Activated T-cell treated with anti-CD3 and anti-CD28 coated beads, Interleukin-2, amount 50 U/mL, for 72 hours (primary cell): ENCODE results near the gene DNAH1. TPM values are rescaled to one million over a fixed set of nuclear protein-coding genes. Genes with fewer than 3 reads are reported as not detected.
"Not testable (repeated sequence)": the region's sequence is repeated elsewhere in the genome, so short reads cannot be mapped to it uniquely, and the experiment has no call there.

Experiments
- ATAC-seq, 2 donors: fragments of 150-1000 bp; cut with Tn5 transposase; replicated peaks in 1 of 2; 2 replicates each; pipeline ENCODE4 v1.10.0; 2021; ENCODE audit warnings: moderate library complexity in 2 of 2, mild to moderate bottlenecking in 1 of 2
- DNase-seq, 2 donors: peaks; one replicate each; pipeline ENCODE4 v3.0.0; 2021 to 2022; ENCODE audit warnings: mixed read lengths in 1 of 2
- H3K27ac Mint-ChIP-seq: one replicate; pipeline ENCODE4 v1.8.0; 2022; ENCODE audit warnings: mild to moderate bottlenecking, moderate library complexity, mixed read lengths
- H3K27me3 Mint-ChIP-seq: one replicate; pipeline ENCODE4 v1.8.0; 2022; ENCODE audit warnings: low read depth, mixed read lengths
- H3K36me3 Mint-ChIP-seq, 2 donors: one replicate each; pipeline ENCODE4 v1.8.0; 2022; ENCODE audit warnings: mixed read lengths in 2 of 2, mild to moderate bottlenecking in 1 of 2; ENCODE audit not compliant: insufficient read depth in 2 of 2
- H3K4me1 Mint-ChIP-seq: one replicate; pipeline ENCODE4 v1.8.0; 2022; ENCODE audit warnings: low read depth, mixed read lengths
- H3K4me3 Mint-ChIP-seq, 2 donors: one replicate each; pipeline ENCODE4 v1.8.0; 2022; ENCODE audit warnings: mild to moderate bottlenecking in 2 of 2, mixed read lengths in 2 of 2, moderate library complexity in 2 of 2
- H3K9me3 Mint-ChIP-seq, 2 donors: one replicate each; pipeline ENCODE4 v1.8.0; 2022; ENCODE audit warnings: mixed read lengths in 2 of 2
- total RNA-seq, 2 donors: library from RNA; stranded (reverse); gene quantifications; one replicate each; pipeline ENCODE4 v1.2.3, GENCODE V29; 2022

DNAH1 gene
- 10 to 100 TPM; 31.4 to 32.4 TPM for total RNA-seq

- ATAC-seq (no peak), DNase-seq (no peak)
- Mint-ChIP-seq H3K4me3 (peak within 1 kb of the TSS; percentile 60 to 70), H3K27ac (no peak within 1 kb of the TSS), H3K27me3 (no peaks in the 10 kb centered on the region), H3K4me1 (peaks cover 47% of the 10 kb centered on the region), H3K36me3 (no peaks in the 10 kb centered on the region), H3K9me3 (no peaks in the 10 kb centered on the region)
These were observed at the start of gene DNAH1 for GRCh38 chr3:52315977-52316764. Gene DNAH1 (plus strand): TSS chr3:52316319. CDS start chr3:52322443, 6,124 bp downstream.

- H3K9me3 Mint-ChIP-seq = no peaks in the 10 kb centered on the region
- peak; percentile 68 for DNase-seq
- H3K4me1 Mint-ChIP-seq = peaks cover 98% of the 10 kb centered on the region
- H3K36me3 Mint-ChIP-seq = peaks cover 24 to 67% of the 10 kb centered on the region in 2 donors
- H3K27ac Mint-ChIP-seq = peak overlapping the region; percentile 100
- ATAC-seq = peak; percentile 78 to 83
- H3K4me3 Mint-ChIP-seq = peak overlapping the region; percentile 87 to 93
- no peaks in the 10 kb centered on the region for H3K27me3 Mint-ChIP-seq
These were observed 48.1 kb upstream of the DNAH1 start for GRCh38 chr3:52268036-52268435.

DNA sequence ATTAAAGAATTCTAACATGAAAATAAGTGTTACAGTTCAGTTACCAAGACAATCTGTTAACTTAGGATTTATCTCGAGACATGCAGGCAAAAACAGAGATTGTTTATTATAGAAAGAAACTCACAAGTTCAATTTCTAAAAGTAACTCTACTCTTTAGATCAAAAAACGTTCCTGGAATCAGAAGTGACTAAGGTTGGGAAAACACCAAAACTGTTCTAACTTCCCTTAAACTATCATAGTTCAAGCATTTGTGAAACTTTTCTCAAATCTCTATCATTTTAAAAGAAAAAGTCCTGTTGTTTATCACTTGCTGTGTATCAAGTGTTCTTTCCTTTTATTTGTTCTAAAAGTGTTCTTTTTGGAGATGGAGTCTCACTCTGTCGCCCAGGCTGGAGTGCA lies 46.3 kb upstream of the DNAH1 start:
- Mint-ChIP-seq H3K36me3 (peaks cover 17 to 69% of the 10 kb centered on the region in 2 donors), H3K4me1 (peaks cover 98% of the 10 kb centered on the region), H3K27me3 (no peaks in the 10 kb centered on the region), H3K27ac (peak overlapping the region; percentile 100), H3K9me3 (no peaks in the 10 kb centered on the region), H3K4me3 (peak overlapping the region; percentile 87 to 93)
- ATAC-seq (no peak), DNase-seq (no peak)

- H3K9me3 Mint-ChIP-seq = no peaks in the 10 kb centered on the region
- H3K27ac Mint-ChIP-seq = peak overlapping the region; percentile 100
- peak overlapping the region; percentile 87 to 93 for H3K4me3 Mint-ChIP-seq
- peaks cover 19 to 71% of the 10 kb centered on the region in 2 donors for H3K36me3 Mint-ChIP-seq
- H3K4me1 Mint-ChIP-seq = peaks cover 98% of the 10 kb centered on the region
- DNase-seq (no peak), ATAC-seq (no peak)
- H3K27me3 Mint-ChIP-seq = no peaks in the 10 kb centered on the region
These were observed 45.8 kb upstream of the DNAH1 start for GRCh38 chr3:52270252-52270754.

GRCh38 chr3:52272172-52272571 lies 43.9 kb upstream of the DNAH1 start:
- peak overlapping the region; percentile 87 to 93 for H3K4me3 Mint-ChIP-seq
- H3K27me3 Mint-ChIP-seq, ATAC-seq, H3K9me3 Mint-ChIP-seq, DNase-seq: not testable (repeated sequence)
- H3K36me3 Mint-ChIP-seq = peaks cover 23 to 75% of the 10 kb centered on the region in 2 donors
- H3K4me1 Mint-ChIP-seq = peaks cover 94% of the 10 kb centered on the region
- peak overlapping the region; percentile 100 for H3K27ac Mint-ChIP-seq

- peak; percentile 23 to 31 for ATAC-seq
- Mint-ChIP-seq H3K4me1 (peaks cover 87% of the 10 kb centered on the region), H3K9me3 (no peaks in the 10 kb centered on the region), H3K36me3 (peaks cover 28 to 75% of the 10 kb centered on the region in 2 donors), H3K27ac (peak overlapping the region; percentile 99), H3K27me3 (no peaks in the 10 kb centered on the region), H3K4me3 (peak overlapping the region; percentile 89 to 93)
- no peak for DNase-seq
These were observed 43.3 kb upstream of the DNAH1 start for GRCh38 chr3:52272831-52273230.

DNA sequence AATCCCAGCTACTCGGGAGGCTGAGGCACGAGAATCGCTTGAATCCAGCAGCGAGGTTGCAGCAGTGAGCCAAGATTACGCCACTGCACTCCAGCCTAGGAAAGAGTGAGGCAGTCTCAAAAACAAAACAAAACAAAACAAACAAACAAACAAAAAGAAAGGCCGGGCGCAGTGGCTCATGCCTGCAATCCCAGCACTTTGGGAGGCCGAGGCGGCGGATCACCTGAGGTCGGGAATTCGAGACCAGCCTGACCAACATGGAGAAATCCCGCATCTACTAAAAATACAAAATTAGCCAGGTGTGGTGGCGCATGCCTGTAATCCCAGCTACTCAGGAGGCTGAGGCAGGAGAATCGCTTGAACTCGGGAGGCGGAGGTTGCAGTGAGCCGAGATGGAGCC lies 41.3 kb upstream of the DNAH1 start:
- DNase-seq = not testable (repeated sequence)

GRCh38 chr3:52277071-52277964 lies 38.8 kb upstream of the DNAH1 start:
- DNase-seq (peak; percentile 88 to 89), ATAC-seq (peak; percentile 49 to 52)
- H3K27me3 Mint-ChIP-seq = no peaks in the 10 kb centered on the region
- peak overlapping the region; percentile 89 to 93 for H3K4me3 Mint-ChIP-seq
- H3K27ac Mint-ChIP-seq = peak overlapping the region; percentile 97
- H3K36me3 Mint-ChIP-seq = peaks cover 20 to 50% of the 10 kb centered on the region in 2 donors
- peaks cover 80% of the 10 kb centered on the region for H3K4me1 Mint-ChIP-seq
- H3K9me3 Mint-ChIP-seq = no peaks in the 10 kb centered on the region

More for the DNA sequence above, 41.3 kb upstream of the DNAH1 start:
- Mint-ChIP-seq H3K4me3 (peak overlapping the region; percentile 89 to 93), H3K36me3 (peaks cover 22 to 58% of the 10 kb centered on the region in 2 donors), H3K27ac (peak overlapping the region; percentile 99), H3K4me1 (peaks cover 80% of the 10 kb centered on the region)
- ATAC-seq, H3K9me3 Mint-ChIP-seq, H3K27me3 Mint-ChIP-seq: not testable (repeated sequence)

DNA sequence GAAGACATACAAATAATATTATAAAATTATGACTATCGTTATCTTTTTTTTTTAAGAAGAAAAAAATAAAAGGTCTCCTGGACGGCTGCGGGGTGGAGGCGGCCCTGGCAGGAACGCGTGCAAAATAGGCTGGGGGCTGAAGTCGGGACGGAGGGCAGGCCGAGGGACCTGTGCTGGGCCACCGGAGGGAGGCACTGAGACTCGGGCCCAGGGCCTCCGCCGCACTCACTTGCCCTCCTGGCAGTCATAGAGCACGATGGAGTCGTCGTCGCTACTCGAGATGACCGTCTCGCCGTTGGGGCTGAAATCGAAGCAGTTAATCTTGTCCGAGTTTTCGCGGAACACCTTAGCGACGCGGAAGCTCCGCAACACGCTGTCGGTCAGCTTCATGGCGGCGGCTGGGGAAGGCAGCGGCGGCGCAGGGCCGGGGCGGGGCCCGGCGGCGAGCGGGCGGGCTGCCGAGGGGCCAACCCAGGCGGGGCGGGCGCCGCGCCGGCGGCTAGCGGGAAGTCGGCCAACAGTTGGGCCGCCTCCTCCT lies 38.1 kb upstream of the DNAH1 start:
- no peaks in the 10 kb centered on the region for H3K9me3 Mint-ChIP-seq
- H3K4me1 Mint-ChIP-seq = peaks cover 80% of the 10 kb centered on the region
- H3K27me3 Mint-ChIP-seq = no peaks in the 10 kb centered on the region
- DNase-seq (peak; percentile 81), ATAC-seq (peak; percentile 66 to 69)
- H3K27ac Mint-ChIP-seq = peak overlapping the region; percentile 97
- peak overlapping the region; percentile 93 to 94 for H3K4me3 Mint-ChIP-seq
- H3K36me3 Mint-ChIP-seq = peaks cover 17 to 44% of the 10 kb centered on the region in 2 donors

GRCh38 chr3:52278510-52279069 lies 37.5 kb upstream of the DNAH1 start, which contains the start of gene WDR82:
Gene WDR82 (minus strand): TSS chr3:52278649. CDS start chr3:52278361, 288 bp downstream.
- ATAC-seq (peak; percentile 78 to 80), DNase-seq (peak; percentile 99)
- Mint-ChIP-seq H3K27ac (peak within 1 kb of the TSS; percentile 97), H3K4me3 (peak within 1 kb of the TSS; percentile 93 to 94), H3K27me3 (no peaks in the 10 kb centered on the region), H3K9me3 (no peaks in the 10 kb centered on the region), H3K36me3 (peaks cover 17 to 41% of the 10 kb centered on the region in 2 donors), H3K4me1 (peaks cover 80% of the 10 kb centered on the region)

- Mint-ChIP-seq H3K27ac (peak overlapping the region; percentile 97), H3K9me3 (no peaks in the 10 kb centered on the region), H3K4me1 (peaks cover 70% of the 10 kb centered on the region)
These were observed 36.5 kb upstream of the DNAH1 start for GRCh38 chr3:52279596-52279995.

DNA sequence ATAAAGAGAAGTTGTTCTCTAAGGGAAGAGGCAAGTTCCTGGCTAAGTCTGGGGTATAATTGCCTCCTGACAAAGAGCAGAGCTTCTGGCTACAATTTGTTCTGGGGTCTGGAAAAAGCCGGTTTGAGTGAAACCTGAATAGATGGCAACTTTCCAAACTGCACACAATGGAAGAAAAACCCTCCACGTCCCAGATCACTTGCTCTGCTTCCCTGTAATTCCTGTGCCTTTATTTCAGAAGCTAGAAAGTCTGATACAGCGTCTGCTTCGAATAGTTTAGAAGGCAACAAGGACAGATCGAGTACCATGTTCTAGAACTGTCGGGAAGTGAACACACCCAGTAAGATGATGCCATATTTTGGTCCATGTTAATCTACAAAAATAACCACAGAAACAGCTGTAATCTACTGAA lies 36.1 kb upstream of the DNAH1 start:
- Mint-ChIP-seq H3K4me1 (peaks cover 65% of the 10 kb centered on the region), H3K36me3 (peaks cover 14 to 28% of the 10 kb centered on the region in 2 donors), H3K9me3 (no peaks in the 10 kb centered on the region), H3K4me3 (peak overlapping the region; percentile 84 to 94), H3K27ac (peak overlapping the region; percentile 97), H3K27me3 (no peaks in the 10 kb centered on the region)
- no peak for DNase-seq
- no peak for ATAC-seq

More at GRCh38 chr3:52279596-52279995, 36.5 kb upstream of the DNAH1 start:
- ATAC-seq (no peak), DNase-seq (no peak)
- peak overlapping the region; percentile 84 to 94 for H3K4me3 Mint-ChIP-seq
- H3K27me3 Mint-ChIP-seq = no peaks in the 10 kb centered on the region
- peaks cover 14 to 31% of the 10 kb centered on the region in 2 donors for H3K36me3 Mint-ChIP-seq
